IMR-90 (cell line): Measurements from ENCODE around the gene MGLL. TPM values are rescaled to one million over a fixed set of nuclear protein-coding genes. Genes with fewer than 3 reads are reported as not detected.
A peak's percentile ranks its signal among the peaks of the same experiment; 100 is the strongest.

Experiments
- ATAC-seq: fragments of 200-7000 bp; cut with Tn5 transposase; 2 replicates; pipeline ENCODE4 v1.9.1; 2020; ENCODE audit warnings: low read depth, mild to moderate bottlenecking, moderate library complexity
- BruUV-seq: library from RNA; stranded (reverse); fragments of 400-500 nt; replicated peaks from 2 replicates; lab custom pipeline; 2021; lab: Mats Ljungman, UMichigan
- CTCF ChIA-PET: fragments of 300-600 bp; formaldehyde crosslinking; extraction: SDS; loops from one replicate; lab custom pipeline; 2021; ENCODE audit warnings: antibody characterized with exemption; lab: Yijun Ruan, JAX
- POLR2A ChIA-PET: fragments of 300-600 bp; sonication (Branson Sonifier 250); formaldehyde crosslinking; loops from one replicate; lab custom pipeline; 2022; ENCODE audit warnings: antibody characterized with exemption; ENCODE audit not compliant: unreplicated experiment; lab: Charles Lee
- DNase-seq: peaks from one replicate; pipeline ENCODE4 v3.0.0; 2013
- H2AFZ ChIP-seq: replicated peaks from 2 replicates; pipeline ENCODE3; 2013; ENCODE audit warnings: low read length, mild to moderate bottlenecking; ENCODE audit not compliant: poor library complexity
- H2AK5ac ChIP-seq: 2 replicates; pipeline ENCODE4 v1.6.1; 2013; ENCODE audit warnings: low read depth, low read length, inconsistent platforms
- H2AK9ac ChIP-seq: replicated peaks from 2 replicates; pipeline ENCODE3; 2013; ENCODE audit warnings: mild to moderate bottlenecking, low read depth, low read length, moderate library complexity; ENCODE audit not compliant: poor library complexity
- H2BK120ac ChIP-seq: 2 replicates; pipeline ENCODE4 v1.6.1; 2013; ENCODE audit warnings: low read depth, low read length, inconsistent platforms
- H2BK15ac ChIP-seq: 3 replicates; pipeline ENCODE4 v1.6.1; 2013; ENCODE audit warnings: low read depth, low read length, inconsistent platforms
- H2BK20ac ChIP-seq: 2 replicates; pipeline ENCODE4 v1.6.1; 2013; ENCODE audit warnings: low read depth, mild to moderate bottlenecking, inconsistent platforms, low read length, moderate library complexity
- H2BK5ac ChIP-seq: 2 replicates; pipeline ENCODE4 v1.6.1; 2013; ENCODE audit warnings: mild to moderate bottlenecking, low read depth, low read length, inconsistent platforms; ENCODE audit not compliant: poor library complexity, severe bottlenecking
- H3K14ac ChIP-seq: replicated peaks from 2 replicates; pipeline ENCODE4 v1.6.1; 2013; ENCODE audit warnings: low read depth, low read length, inconsistent platforms
- H3K18ac ChIP-seq: 2 replicates; pipeline ENCODE4 v1.6.1; 2013; ENCODE audit warnings: low read depth, low read length, control low read depth
- H3K23ac ChIP-seq: 2 replicates; pipeline ENCODE4 v1.6.1; 2013; ENCODE audit warnings: low read depth, low read length, inconsistent platforms
- H3K27ac ChIP-seq: 2 replicates; pipeline ENCODE4 v1.5.1; 2013; ENCODE audit warnings: mild to moderate bottlenecking, control low read depth, low read length; ENCODE audit not compliant: insufficient read depth
- H3K27me3 ChIP-seq: 2 replicates; pipeline ENCODE4 v1.6.1; 2013; ENCODE audit warnings: low read length; ENCODE audit not compliant: control insufficient read depth, insufficient read depth
- H3K36me3 ChIP-seq: 2 replicates; pipeline ENCODE4 v1.6.1; 2013; ENCODE audit warnings: low read length, mixed read lengths; ENCODE audit not compliant: control insufficient read depth, insufficient read depth
- H3K4ac ChIP-seq: 2 replicates; pipeline ENCODE4 v1.6.1; 2013; ENCODE audit warnings: low read depth, low read length, inconsistent platforms
- H3K4me1 ChIP-seq: 2 replicates; pipeline ENCODE4 v1.6.1; 2013; ENCODE audit warnings: low read length, mixed read lengths; ENCODE audit not compliant: control insufficient read depth, insufficient read depth
- H3K4me2 ChIP-seq: 2 replicates; pipeline ENCODE4 v1.6.1; 2013; ENCODE audit warnings: low read depth, mild to moderate bottlenecking, control low read depth, low read length, moderate library complexity
- H3K4me3 ChIP-seq: 2 replicates; pipeline ENCODE4 v1.5.1; 2013; ENCODE audit warnings: low read depth, mild to moderate bottlenecking, control low read depth, low read length, moderate library complexity; ENCODE audit not compliant: insufficient read depth
- H3K56ac ChIP-seq: 2 replicates; pipeline ENCODE4 v1.6.1; 2013; ENCODE audit warnings: low read length, inconsistent platforms; ENCODE audit not compliant: insufficient read depth; ENCODE audit errors: extremely low read depth
- H3K79me1 ChIP-seq, 2 experiments: 2 replicates each; pipeline ENCODE4 v1.6.1; 2013; ENCODE audit warnings: low read length in 2 of 2, inconsistent platforms in 1 of 2, low read depth in 1 of 2
- H3K9ac ChIP-seq: 2 replicates; pipeline ENCODE4 v1.6.1; 2013; ENCODE audit warnings: low read depth, low read length, control low read depth
- H3K9me1 ChIP-seq: 2 replicates; pipeline ENCODE4 v1.6.1; 2013; ENCODE audit warnings: low read length, inconsistent platforms; ENCODE audit not compliant: insufficient read depth
- H3K9me3 ChIP-seq: 2 replicates; pipeline ENCODE4 v1.6.1; 2013; ENCODE audit warnings: low read length; ENCODE audit not compliant: control insufficient read depth, insufficient read depth
- H4K20me1 ChIP-seq: 2 replicates; pipeline ENCODE4 v1.6.1; 2013; ENCODE audit warnings: low read length, inconsistent platforms; ENCODE audit not compliant: insufficient read depth
- H4K5ac ChIP-seq: 2 replicates; pipeline ENCODE4 v1.6.1; 2013; ENCODE audit warnings: mild to moderate bottlenecking, low read depth, low read length, control low read depth
- H4K8ac ChIP-seq, 2 experiments: 2 replicates each; pipeline ENCODE4 v1.6.1; 2013; ENCODE audit warnings: low read depth in 2 of 2, low read length in 2 of 2, control low read depth in 1 of 2, inconsistent platforms in 1 of 2
- H4K91ac ChIP-seq: 2 replicates; pipeline ENCODE4 v1.6.1; 2013; ENCODE audit warnings: low read depth, low read length, inconsistent platforms; ENCODE audit not compliant: insufficient read depth
- ELK1 ChIP-seq: fragments of 150-350 bp; IDR thresholded peaks from 2 replicates; pipeline ENCODE4 v1.6.1; 2016; ENCODE audit warnings: low read depth, mild to moderate bottlenecking, low read length, moderate library complexity, borderline replicate concordance
- SMC3 ChIP-seq: fragments of 150-350 bp; IDR thresholded peaks from 2 replicates; pipeline ENCODE4 v1.6.1; 2016; ENCODE audit warnings: low read depth, mild to moderate bottlenecking, antibody characterized with exemption, low read length, moderate library complexity
- WGBS, 2 experiments: methylation state at CpG; one replicate each; pipeline versions ENCODE4 v1.1.5 to v1.1.7; 2013; ENCODE audit warnings: missing lambda C conversion rate in 2 of 2; ENCODE audit not compliant: insufficient read length in 1 of 2; ENCODE audit errors: extremely low coverage in 2 of 2; 5-methylcytosine and 5-hydroxymethylcytosine counted together
- dilution Hi-C: fragments of 300-500 bp; cut with HindIII; formaldehyde crosslinking; loops from one replicate; pipeline ENCODE4 v1.14.3; 2018; ENCODE audit warnings: low sequenced_read_pairs; ENCODE audit not compliant: unreplicated experiment
- in situ Hi-C: fragments of 300-500 bp; cut with MboI; formaldehyde crosslinking; loops from 3 replicates; pipeline ENCODE4 v1.14.3; 2019; ENCODE audit warnings: low sequenced_read_pairs, inconsistent platforms, mixed read lengths
- intact Hi-C: fragments of 100-400 bp; cut with micrococcal nuclease; formaldehyde crosslinking; loops from 2 replicates; pipeline ENCODE4 v1.10.0; 2022
- polyA plus RNA-seq, 3 experiments: library from polyadenylated mRNA; depleted of rRNA; stranded (reverse); fragments of >200 nt; gene quantifications; 2 replicates each; pipeline ENCODE4 v1.2.3, GENCODE V29; 2012; ENCODE audit warnings: low replicate concordance in 1 of 3
- total RNA-seq: library from RNA; depleted of rRNA; stranded (reverse); fragments of >200 nt; gene quantifications from 2 replicates; pipeline ENCODE4 v1.2.3, GENCODE V29; 2012

MGLL gene
- total and polyA plus RNA-seq, 2 of the 4 experiments (the other 2 are of a cell fraction), result 23.7 to 60.6 TPM

DNA sequence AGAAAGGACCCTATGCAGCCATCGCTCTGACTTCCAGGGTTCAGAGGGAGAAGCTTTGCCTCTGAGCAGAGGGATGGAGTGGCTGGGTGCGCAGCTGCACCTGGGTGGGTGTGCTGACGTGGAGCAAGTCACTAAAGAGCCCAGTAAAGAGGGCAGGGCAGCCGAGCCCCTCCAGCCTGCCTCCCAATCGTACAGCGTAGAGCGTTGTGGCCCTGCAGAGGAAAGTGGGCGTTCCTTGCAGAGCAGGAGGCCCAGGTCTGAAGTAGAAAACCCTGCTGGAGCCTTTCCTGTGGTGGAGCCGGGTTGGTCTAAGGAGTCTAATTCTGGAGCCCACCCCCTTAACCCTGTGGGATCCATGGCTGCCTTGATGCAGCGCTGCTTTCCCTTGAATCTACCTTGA is 88.5 kb downstream of the MGLL start:
- CTCF ChIA-PET, result no interaction called here
- no peak for TF ChIP-seq SMC3
- TF ChIP-seq ELK1, result no peak
- H3K4me3 ChIP-seq, result no peak overlapping the region
- H2BK120ac ChIP-seq, result peak overlapping the region; percentile 66
- 0 out of 2 replicates have a peak overlapping the region, but pooled peaks have one; percentile 30 for H3K23ac ChIP-seq
- no peak overlapping the region for H3K9ac ChIP-seq
- peak overlapping the region; percentile 61 for H3K27ac ChIP-seq
- no peaks in the 10 kb centered on the region for H4K20me1 ChIP-seq
- H3K4me1 ChIP-seq, result peaks cover 20% of the 10 kb centered on the region
- H3K4ac ChIP-seq, result peak overlapping the region; percentile 59
- H3K79me1 ChIP-seq, result peaks cover 42 to 72% of the 10 kb centered on the region in 2 experiments
- no peaks in the 10 kb centered on the region for H3K27me3 ChIP-seq
- no peak overlapping the region for H4K5ac ChIP-seq
- peak overlapping the region; percentile 80; the same call in 1 of the 2 replicates for H2BK20ac ChIP-seq
- in situ Hi-C loops (no loop called here), dilution Hi-C loops (no loop called here), intact Hi-C loops (no loop called here)
- H3K56ac ChIP-seq, result no peak overlapping the region
- peak overlapping the region; percentile 73; the same call in 2 of the 3 replicates for H2BK15ac ChIP-seq
- H3K4me2 ChIP-seq, result no peak overlapping the region
- peak overlapping the region; percentile 29 to 78; a peak in 3 of 4 replicates for H4K8ac ChIP-seq
- peak overlapping the region; percentile 77 for H2BK5ac ChIP-seq
- peaks cover 39% of the 10 kb centered on the region for H3K9me1 ChIP-seq
- H4K91ac ChIP-seq, result peak overlapping the region; percentile 84
- WGBS, 2 experiments, result 80% methylated on average over 2 of the region's 10 CpGs; no CpG with 5 or more reads in 1 of the 2 experiments
- peak overlapping the region; percentile 83 for H2AK5ac ChIP-seq
- H3K14ac ChIP-seq, result peak overlapping the region; percentile 20
- H3K9me3 ChIP-seq, result no peaks in the 10 kb centered on the region
- H3K18ac ChIP-seq, result no peak overlapping the region
- ATAC-seq (no peak), DNase-seq (no peak)
- POLR2A ChIA-PET, result no interaction called here
- peak overlapping the region; percentile 45 for H2AK9ac ChIP-seq
- no peak overlapping the region for H2AFZ ChIP-seq
- H3K36me3 ChIP-seq, result no peaks in the 10 kb centered on the region; the same call in 1 of the 2 replicates
- no TSS peak for BruUV-seq
